ENCODE measurements around the gene SEMA6A. TPM values are rescaled to one million over a fixed set of nuclear protein-coding genes. Genes with fewer than 3 reads are reported as not detected.

SEMA6A gene
- polyA plus RNA-seq, 1 donor (not counting 4 experiments of a cell fraction or from before 2014, with no cell fraction given): 0.68 TPM

GRCh38 chr5:116495786-116496357 lies 78.8 kb downstream of the SEMA6A start:
- no peaks in the 10 kb centered on the region for H3K27me3 ChIP-seq (ENCODE audit: control insufficient read depth, extremely low read depth, insufficient read depth, low read length)
- no peaks in the 10 kb centered on the region for H3K79me2 ChIP-seq (ENCODE audit: control insufficient read depth, insufficient read depth, low read length)
- H2AFZ ChIP-seq (ENCODE audit: control insufficient read depth, low read length): no peak overlapping the region
- no peaks in the 10 kb centered on the region for H3K9me1 ChIP-seq (ENCODE audit: control insufficient read depth, extremely low read depth, insufficient read depth, low read length)
- dilution Hi-C loops (cut with MboI; ENCODE audit: extremely low pct_ligation_motif_present, low sequenced_read_pairs): no loop called here
- H3K4me1 ChIP-seq (ENCODE audit: control insufficient read depth, extremely low read depth, insufficient read depth, low read length): peaks cover 33% of the 10 kb centered on the region
- no peak overlapping the region for H3K27ac ChIP-seq (ENCODE audit: control insufficient read depth, insufficient read depth, low read length)
- H3K36me3 ChIP-seq (ENCODE audit: control insufficient read depth in 2 of 2, extremely low read depth in 1 of 2, insufficient read depth in 2 of 2, low read length in 2 of 2): no peaks in the 10 kb centered on the region
- TF ChIP-seq CTCF (optimal IDR thresholded peaks at IDR 0.05 in 1 of 3, IDR thresholded peaks at IDR 0.05 in 1 of 3, conservative IDR thresholded peaks at IDR 0.05 in 1 of 3; ENCODE audit: extremely low read depth in 1 of 3, insufficient read depth in 2 of 3, low read length in 3 of 3) (no peak), EZH2 (IDR thresholded peaks at IDR 0.05; ENCODE audit: low read length) (no peak)
- no peak overlapping the region for H3K4me2 ChIP-seq (ENCODE audit: control insufficient read depth, extremely low read depth, insufficient read depth, low read depth, low read length)
- no peak overlapping the region for H3K9ac ChIP-seq (ENCODE audit: control insufficient read depth, extremely low read depth, insufficient read depth, low read length)
- no peak for FAIRE-seq
- no peak overlapping the region for H3K4me3 ChIP-seq (ENCODE audit: control insufficient read depth in 2 of 3, extremely low read depth in 1 of 3, insufficient read depth in 2 of 3, low read depth in 1 of 3, low read length in 3 of 3)
- H3K9me3 ChIP-seq (ENCODE audit: control insufficient read depth, low read depth, low read length): no peaks in the 10 kb centered on the region
- no peak for DNase-seq (ENCODE audit: low read depth, low spot score)
- no peaks in the 10 kb centered on the region for H4K20me1 ChIP-seq (ENCODE audit: control insufficient read depth, extremely low read depth, insufficient read depth, low read length)

- no peak for TF ChIP-seq CTCF (optimal IDR thresholded peaks at IDR 0.05 in 1 of 3, IDR thresholded peaks at IDR 0.05 in 1 of 3, conservative IDR thresholded peaks at IDR 0.05 in 1 of 3; ENCODE audit: extremely low read depth in 1 of 3, insufficient read depth in 2 of 3, low read length in 3 of 3)
- TF ChIP-seq EZH2 (IDR thresholded peaks at IDR 0.05; ENCODE audit: low read length): no peak
- DNase-seq (ENCODE audit: low read depth, low spot score): no peak
- Histone ChIP-seq H3K27ac (ENCODE audit: control insufficient read depth, insufficient read depth, low read length) (no peak overlapping the region), H3K79me2 (ENCODE audit: control insufficient read depth, insufficient read depth, low read length) (no peaks in the 10 kb centered on the region), H2AFZ (ENCODE audit: control insufficient read depth, low read length) (no peak overlapping the region), H3K4me1 (ENCODE audit: control insufficient read depth, extremely low read depth, insufficient read depth, low read length) (peaks cover 33% of the 10 kb centered on the region), H3K9me3 (ENCODE audit: control insufficient read depth, low read depth, low read length) (no peaks in the 10 kb centered on the region), H3K4me2 (ENCODE audit: control insufficient read depth, extremely low read depth, insufficient read depth, low read depth, low read length) (no peak overlapping the region), H3K9me1 (ENCODE audit: control insufficient read depth, extremely low read depth, insufficient read depth, low read length) (no peaks in the 10 kb centered on the region), H3K27me3 (ENCODE audit: control insufficient read depth, extremely low read depth, insufficient read depth, low read length) (no peaks in the 10 kb centered on the region), H3K4me3 (ENCODE audit: control insufficient read depth in 2 of 3, extremely low read depth in 1 of 3, insufficient read depth in 2 of 3, low read depth in 1 of 3, low read length in 3 of 3) (no peak overlapping the region), H4K20me1 (ENCODE audit: control insufficient read depth, extremely low read depth, insufficient read depth, low read length) (no peaks in the 10 kb centered on the region), H3K36me3 (ENCODE audit: control insufficient read depth in 2 of 2, extremely low read depth in 1 of 2, insufficient read depth in 2 of 2, low read length in 2 of 2) (no peaks in the 10 kb centered on the region), H3K9ac (ENCODE audit: control insufficient read depth, extremely low read depth, insufficient read depth, low read length) (no peak overlapping the region)
- no peak for FAIRE-seq
- dilution Hi-C loops (cut with MboI; ENCODE audit: extremely low pct_ligation_motif_present, low sequenced_read_pairs): no loop called here
These were observed 79.7 kb downstream of the SEMA6A start for GRCh38 chr5:116494784-116495450.
